ENCODE data around the gene WWOX.

GRCh38 chr16:78836802-78837491 lies 737.5 kb downstream of the WWOX start:
- TF ChIP-seq ESRRG (CRISPR knock-in tag; IDR thresholded peaks at IDR 0.05) (no peak), SNAI2 (CRISPR knock-in tag; IDR thresholded peaks at IDR 0.05) (no peak), TCF4 (CRISPR knock-in tag; IDR thresholded peaks at IDR 0.05; ENCODE audit: borderline replicate concordance) (no peak), PPARA (CRISPR knock-in tag; IDR thresholded peaks at IDR 0.05; ENCODE audit: borderline replicate concordance) (no peak), POU6F1 (CRISPR knock-in tag; IDR thresholded peaks at IDR 0.05; ENCODE audit: borderline replicate concordance, low read depth) (no peak), PATZ1 (CRISPR knock-in tag; IDR thresholded peaks at IDR 0.05; ENCODE audit: borderline replicate concordance) (no peak), GLIS3 (CRISPR knock-in tag; IDR thresholded peaks at IDR 0.05) (no peak), ZNF70 (CRISPR knock-in tag; IDR thresholded peaks at IDR 0.05) (no peak), ZFP3 (CRISPR knock-in tag; IDR thresholded peaks at IDR 0.05) (no peak), CSRNP3 (CRISPR knock-in tag; IDR thresholded peaks at IDR 0.05) (no peak)

Data from SK-N-SH treated with all-trans-retinoic acid at 6 μM for 48 hours (cell line).